MM.1S (cell line): Measurements from ENCODE around the gene LMF1.

Experiments used
- DNase-seq: peaks from one replicate; pipeline ENCODE4 v3.0.0-alpha.2; 2015
- H2AFZ ChIP-seq: fragments of 300-600 bp; sonication (generic); 2 replicates; pipeline ENCODE4 v1.6.0; 2016; ENCODE audit warnings: antibody characterized with exemption, low read length
- H3F3A ChIP-seq: fragments of 300-600 bp; sonication (generic); 2 replicates; pipeline ENCODE4 v1.6.1; 2016; ENCODE audit warnings: mild to moderate bottlenecking, antibody characterized with exemption, low read length, moderate library complexity, mixed read lengths; ENCODE audit not compliant: insufficient read depth
- H3K27ac ChIP-seq: fragments of 300-600 bp; sonication (generic); 2 replicates; pipeline ENCODE4 v1.5.1; 2016; ENCODE audit warnings: mild to moderate bottlenecking, low read length
- H3K27me3 ChIP-seq: fragments of 300-600 bp; sonication (generic); replicated peaks from 2 replicates; pipeline ENCODE4 v1.6.0; 2016; ENCODE audit warnings: low read length; ENCODE audit not compliant: insufficient read depth
- H3K36me3 ChIP-seq: fragments of 300-600 bp; sonication (generic); replicated peaks from 2 replicates; pipeline ENCODE4 v1.6.1; 2016; ENCODE audit warnings: mild to moderate bottlenecking, low read length, mixed read lengths; ENCODE audit not compliant: insufficient read depth
- H3K4me1 ChIP-seq: fragments of 300-600 bp; sonication (generic); 2 replicates; pipeline ENCODE4 v1.6.1; 2016; ENCODE audit warnings: low read length, mixed read lengths
- H3K4me2 ChIP-seq: fragments of 300-600 bp; sonication (generic); 2 replicates; pipeline ENCODE4 v1.6.0; 2016; ENCODE audit warnings: low read depth, low read length
- H3K4me3 ChIP-seq: fragments of 300-600 bp; sonication (generic); 2 replicates; pipeline ENCODE4 v1.5.1; 2016; ENCODE audit warnings: low read length, mixed read lengths
- H3K79me2 ChIP-seq: fragments of 300-600 bp; sonication (generic); 2 replicates; pipeline ENCODE4 v1.6.1; 2016; ENCODE audit warnings: mixed run types, low read length, mixed read lengths
- H3K9ac ChIP-seq: fragments of 300-600 bp; sonication (generic); 2 replicates; pipeline ENCODE4 v1.6.1; 2016; ENCODE audit warnings: low read length, mixed read lengths
- H3K9me2 ChIP-seq: fragments of 300-600 bp; sonication (generic); replicated peaks from 2 replicates; pipeline ENCODE4 v1.6.1; 2016; ENCODE audit warnings: mild to moderate bottlenecking, low read length, mixed read lengths; ENCODE audit not compliant: insufficient read depth
- H3K9me3 ChIP-seq: fragments of 300-600 bp; sonication (generic); replicated peaks from 2 replicates; pipeline ENCODE4 v1.6.1; 2016; ENCODE audit warnings: mild to moderate bottlenecking, low read length, mixed read lengths; ENCODE audit not compliant: insufficient read depth
- H4K20me1 ChIP-seq: fragments of 300-600 bp; sonication (generic); 2 replicates; pipeline ENCODE4 v1.6.1; 2016; ENCODE audit warnings: mild to moderate bottlenecking, low read length, moderate library complexity, mixed read lengths; ENCODE audit not compliant: insufficient read depth
- CTCF ChIP-seq: fragments of 300-600 bp; sonication (generic); IDR thresholded peaks from 2 replicates; pipeline ENCODE4 v1.5.1; 2016; ENCODE audit warnings: antibody characterized with exemption, low read length, mixed read lengths
- EZH2 ChIP-seq: fragments of 300-600 bp; sonication (generic); optimal IDR thresholded peaks from 2 replicates; pipeline ENCODE3; 2017; ENCODE audit warnings: low read depth, mild to moderate bottlenecking, antibody characterized with exemption, low read length, mixed read lengths
- EZH2phosphoT487 ChIP-seq: fragments of 300-600 bp; sonication (generic); IDR thresholded peaks from 2 replicates; pipeline ENCODE4 v1.6.1; 2018; ENCODE audit warnings: antibody characterized with exemption, low read length

Gene LMF1

GRCh38 chr16:887846-888245 is 82.9 kb downstream of the LMF1 start:
- Histone ChIP-seq H3K4me3 (no peak overlapping the region), H3K27me3 (peaks cover 89% of the 10 kb centered on the region), H3K36me3 (no peaks in the 10 kb centered on the region), H3K9me2 (no peaks in the 10 kb centered on the region), H3K27ac (no peak overlapping the region), H3K9ac (no peak overlapping the region), H3F3A (no peaks in the 10 kb centered on the region), H3K9me3 (no peaks in the 10 kb centered on the region), H3K4me2 (no peak overlapping the region), H4K20me1 (no peaks in the 10 kb centered on the region; the same call in 1 of the 2 replicates), H3K79me2 (no peaks in the 10 kb centered on the region), H3K4me1 (no peaks in the 10 kb centered on the region), H2AFZ (no peak overlapping the region)
- no peak for TF ChIP-seq CTCF
- TF ChIP-seq EZH2phosphoT487, result no peak
- no peak for TF ChIP-seq EZH2
- DNase-seq, result no peak

GRCh38 chr16:886802-887731 is 83.7 kb downstream of the LMF1 start:
- H3K4me2 ChIP-seq, result no peak overlapping the region
- H3K27ac ChIP-seq, result no peak overlapping the region
- no peaks in the 10 kb centered on the region for H3K9me2 ChIP-seq
- no peak for DNase-seq
- peaks cover 88% of the 10 kb centered on the region for H3K27me3 ChIP-seq
- TF ChIP-seq EZH2phosphoT487 (no peak), CTCF (no peak), EZH2 (no peak)
- H4K20me1 ChIP-seq, result no peaks in the 10 kb centered on the region; the same call in 1 of the 2 replicates
- no peaks in the 10 kb centered on the region for H3F3A ChIP-seq
- H3K4me1 ChIP-seq, result no peaks in the 10 kb centered on the region
- H3K9ac ChIP-seq, result no peak overlapping the region
- no peak overlapping the region for H3K4me3 ChIP-seq
- H3K79me2 ChIP-seq, result no peaks in the 10 kb centered on the region
- no peak overlapping the region for H2AFZ ChIP-seq
- no peaks in the 10 kb centered on the region for H3K9me3 ChIP-seq
- no peaks in the 10 kb centered on the region for H3K36me3 ChIP-seq

GRCh38 chr16:886084-886543 is 84.7 kb downstream of the LMF1 start:
- H3K4me1 ChIP-seq, result no peaks in the 10 kb centered on the region
- no peak overlapping the region for H3K4me3 ChIP-seq
- TF ChIP-seq EZH2phosphoT487 (no peak), EZH2 (no peak)
- no peaks in the 10 kb centered on the region for H3K9me2 ChIP-seq
- DNase-seq, result no peak
- no peaks in the 10 kb centered on the region for H3F3A ChIP-seq
- H2AFZ ChIP-seq, result no peak overlapping the region
- no peak overlapping the region for H3K27ac ChIP-seq
- no peak overlapping the region for H3K9ac ChIP-seq
- H3K36me3 ChIP-seq, result no peaks in the 10 kb centered on the region
- no peak overlapping the region for H3K4me2 ChIP-seq
- no peaks in the 10 kb centered on the region; the same call in 1 of the 2 replicates for H4K20me1 ChIP-seq
- peaks cover 89% of the 10 kb centered on the region for H3K27me3 ChIP-seq
- H3K79me2 ChIP-seq, result no peaks in the 10 kb centered on the region
- no peaks in the 10 kb centered on the region for H3K9me3 ChIP-seq
